ENCODE results near the gene PF4V1.

Gene PF4V1, protein sequence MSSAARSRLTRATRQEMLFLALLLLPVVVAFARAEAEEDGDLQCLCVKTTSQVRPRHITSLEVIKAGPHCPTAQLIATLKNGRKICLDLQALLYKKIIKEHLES
- total RNA-seq, result 0 reads per million in 3 experiments

GRCh38 chr4:73853246-73853704 lies at the start of gene PF4V1:
Gene PF4V1 (plus strand): TSS chr4:73853296. CDS start chr4:73853363, 67 bp downstream.
- no peak for DNase-seq

- DNase-seq, result no peak
Measured at GRCh38 chr4:73810191-73810590, 42.9 kb upstream of the PF4V1 start.

DNA sequence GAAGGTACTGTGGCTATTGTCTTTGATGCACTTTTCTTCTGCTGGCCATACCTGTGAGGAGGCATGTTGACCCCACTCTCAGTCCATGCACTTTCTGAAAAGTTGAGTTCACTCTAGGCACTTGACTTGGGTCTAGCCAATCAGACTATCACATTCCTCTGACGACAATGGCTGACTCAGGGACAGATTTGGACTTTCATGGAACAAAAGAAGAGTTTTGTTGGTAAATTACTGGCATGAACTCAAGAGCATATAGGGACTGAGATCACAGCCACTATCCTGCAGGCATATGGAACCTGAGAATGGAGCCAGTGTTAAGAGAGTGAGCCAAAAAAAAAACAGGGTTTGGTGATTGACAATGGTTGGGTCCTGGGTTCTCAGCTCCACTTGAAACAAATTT lies 41.3 kb upstream of the PF4V1 start:
- no peak for DNase-seq

DNA sequence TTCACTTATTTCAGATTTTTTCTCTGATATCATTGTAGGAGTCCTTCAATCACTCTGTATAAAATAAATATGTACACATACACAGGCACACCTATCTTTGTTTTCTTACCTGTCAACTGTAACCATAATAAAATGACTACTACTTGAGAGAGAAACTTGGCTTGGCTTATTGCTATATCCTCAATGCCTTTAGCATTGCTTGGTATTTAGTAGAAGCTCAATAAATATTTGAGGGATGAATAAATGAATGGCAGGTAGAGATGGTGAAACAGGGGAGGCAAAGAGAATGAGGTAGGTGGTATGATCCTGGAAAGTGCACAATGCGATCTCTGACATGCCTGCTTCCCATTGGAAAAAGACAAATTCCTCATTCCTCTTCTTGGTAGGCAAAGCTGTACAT lies 38.4 kb upstream of the PF4V1 start:
- DNase-seq, result no peak

DNA sequence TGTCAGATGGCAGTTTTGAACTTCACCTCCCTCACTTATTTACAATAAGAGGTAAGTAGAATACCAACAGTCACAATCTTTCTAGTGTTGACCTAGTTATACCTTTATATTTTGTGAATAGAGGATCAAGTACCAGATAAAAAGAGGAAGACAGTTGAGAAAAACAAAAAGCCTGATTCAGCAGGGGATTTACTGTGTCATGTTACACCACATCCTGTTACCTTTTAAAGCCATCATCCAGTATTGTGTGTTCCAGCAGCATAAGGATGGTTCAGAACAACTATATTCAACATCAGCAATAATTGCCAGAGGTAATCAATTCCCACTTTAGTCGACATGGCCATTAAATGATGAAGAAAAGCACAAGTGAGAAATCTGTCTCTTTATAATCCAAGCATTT lies 38.0 kb upstream of the PF4V1 start:
- DNase-seq, result no peak

- DNase-seq, result no peak
Measured at GRCh38 chr4:73816814-73817213, 36.3 kb upstream of the PF4V1 start.

GRCh38 chr4:73817341-73817740 lies 35.8 kb upstream of the PF4V1 start:
- DNase-seq, result no peak

GRCh38 chr4:73821325-73821724 lies 31.8 kb upstream of the PF4V1 start:
- DNase-seq, result no peak

GRCh38 chr4:73822389-73822788 lies 30.7 kb upstream of the PF4V1 start:
- no peak for DNase-seq

DNA sequence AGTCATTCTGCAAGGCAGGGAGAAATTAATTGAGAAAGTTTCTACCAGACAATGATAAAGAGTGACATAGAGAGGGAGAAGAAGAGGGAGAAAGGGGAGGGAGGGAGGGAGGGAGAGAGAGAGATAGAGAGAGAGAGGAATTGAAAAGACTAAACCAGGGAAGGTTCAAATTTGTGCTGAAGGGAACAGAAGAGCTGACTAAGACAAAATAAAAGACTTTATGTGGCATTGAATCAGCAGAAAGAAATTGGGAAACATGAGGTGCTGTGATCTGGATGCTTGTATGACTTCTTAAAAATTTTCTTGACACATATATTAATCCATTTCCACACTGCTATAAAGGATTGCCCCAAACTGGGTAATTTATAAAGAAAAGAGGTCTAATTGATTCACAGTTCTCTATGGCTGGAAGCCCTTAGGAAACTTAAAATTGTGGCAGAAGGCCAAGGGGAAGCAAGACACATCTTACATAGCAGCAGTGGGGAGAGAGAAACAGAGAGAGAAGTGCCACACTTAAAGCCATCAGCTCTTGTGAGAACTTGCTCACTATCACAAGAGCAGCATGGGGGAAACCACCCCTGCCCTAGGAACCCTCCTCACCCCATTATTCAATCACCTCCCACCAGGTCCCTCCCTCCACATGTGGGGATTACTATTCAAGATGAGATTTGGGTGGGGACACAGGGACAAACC lies 30.1 kb upstream of the PF4V1 start:
- no peak for DNase-seq

DNA sequence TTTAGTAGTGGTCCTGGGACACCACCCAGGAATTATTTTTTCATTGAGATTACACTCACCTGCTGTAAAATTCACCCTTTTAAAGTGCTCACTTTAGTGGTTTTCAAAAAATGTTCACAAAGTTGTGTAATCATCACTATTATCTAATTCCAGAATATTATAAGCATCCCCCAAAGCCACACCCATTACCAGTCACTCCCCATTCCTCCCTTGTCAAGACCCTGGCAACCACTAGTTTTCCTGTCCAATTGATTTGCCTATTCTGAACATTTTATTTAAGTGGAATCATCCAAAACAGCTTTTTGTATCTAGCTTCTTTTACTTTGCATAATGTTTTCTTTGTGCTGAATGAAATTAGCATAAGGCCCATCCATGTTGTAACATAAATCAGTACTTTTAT lies 29.3 kb upstream of the PF4V1 start:
- DNase-seq, result no peak

DNA sequence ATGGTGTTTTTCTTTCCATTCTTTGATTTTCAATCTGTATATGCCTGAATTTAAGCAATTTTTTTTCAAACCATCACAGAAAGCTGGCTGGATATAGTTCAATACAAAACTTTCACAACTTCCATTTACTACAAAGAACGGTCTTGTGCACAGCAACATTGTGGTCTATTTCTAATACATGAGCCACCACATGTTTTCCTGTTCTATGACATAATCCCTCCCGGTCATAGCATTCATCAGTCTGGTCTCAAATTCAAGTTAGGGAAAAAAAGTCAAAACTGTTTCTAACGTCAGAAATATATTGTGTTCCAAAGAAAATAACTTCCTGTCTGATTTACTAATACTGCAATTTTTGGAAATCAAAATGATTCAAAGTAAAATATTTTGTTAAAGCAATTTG lies 24.1 kb upstream of the PF4V1 start:
- no peak for DNase-seq

DNA sequence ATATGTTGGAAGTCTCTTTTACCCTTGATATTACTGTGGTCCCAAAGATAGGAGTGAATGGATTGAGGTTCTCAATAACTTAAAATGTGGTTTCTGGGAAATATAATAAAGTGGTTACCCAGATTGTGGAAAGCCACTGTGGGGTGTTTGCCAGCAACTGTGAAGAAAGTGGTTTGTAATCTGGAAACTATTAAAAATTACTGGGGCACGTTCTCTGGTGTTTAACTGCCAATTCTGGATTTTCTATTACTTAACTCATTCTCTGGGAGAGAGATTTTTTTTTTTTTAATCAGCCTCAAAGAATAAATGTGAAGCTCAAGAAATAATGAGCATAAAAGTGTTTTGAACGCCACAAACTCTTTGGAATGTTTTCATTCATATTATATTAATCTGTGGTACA lies 21.5 kb upstream of the PF4V1 start:
- no peak for DNase-seq

- no peak for DNase-seq
Measured at GRCh38 chr4:73832651-73833237, 20.4 kb upstream of the PF4V1 start.

GRCh38 chr4:73836373-73837279 lies 16.5 kb upstream of the PF4V1 start, which contains the start of gene CXCL6:
Gene CXCL6 (plus strand): TSS chr4:73836678. CDS start chr4:73836751, 73 bp downstream.
- no peak for DNase-seq

DNA sequence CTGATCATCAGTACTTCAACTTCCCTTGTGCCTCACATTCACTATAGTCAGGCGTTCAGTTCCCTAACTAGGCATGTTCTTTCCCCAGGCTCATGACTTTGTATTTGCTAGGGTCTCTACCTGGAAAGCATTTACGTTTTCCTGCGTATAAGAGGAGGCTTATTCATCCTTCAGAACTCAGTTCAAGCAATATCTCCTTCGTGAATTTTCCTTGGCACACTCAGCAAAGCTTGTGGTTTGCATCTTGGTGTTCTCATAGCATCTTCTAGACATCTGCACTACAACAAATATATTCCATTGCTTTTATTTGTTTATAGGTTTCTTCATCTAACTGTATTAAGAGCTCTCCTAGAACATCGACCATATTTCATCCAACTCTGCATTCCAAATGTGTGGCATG lies 14.0 kb upstream of the PF4V1 start:
- DNase-seq, result no peak

GRCh38 chr4:73839715-73840114 lies 13.4 kb upstream of the PF4V1 start:
- DNase-seq, result no peak

DNA sequence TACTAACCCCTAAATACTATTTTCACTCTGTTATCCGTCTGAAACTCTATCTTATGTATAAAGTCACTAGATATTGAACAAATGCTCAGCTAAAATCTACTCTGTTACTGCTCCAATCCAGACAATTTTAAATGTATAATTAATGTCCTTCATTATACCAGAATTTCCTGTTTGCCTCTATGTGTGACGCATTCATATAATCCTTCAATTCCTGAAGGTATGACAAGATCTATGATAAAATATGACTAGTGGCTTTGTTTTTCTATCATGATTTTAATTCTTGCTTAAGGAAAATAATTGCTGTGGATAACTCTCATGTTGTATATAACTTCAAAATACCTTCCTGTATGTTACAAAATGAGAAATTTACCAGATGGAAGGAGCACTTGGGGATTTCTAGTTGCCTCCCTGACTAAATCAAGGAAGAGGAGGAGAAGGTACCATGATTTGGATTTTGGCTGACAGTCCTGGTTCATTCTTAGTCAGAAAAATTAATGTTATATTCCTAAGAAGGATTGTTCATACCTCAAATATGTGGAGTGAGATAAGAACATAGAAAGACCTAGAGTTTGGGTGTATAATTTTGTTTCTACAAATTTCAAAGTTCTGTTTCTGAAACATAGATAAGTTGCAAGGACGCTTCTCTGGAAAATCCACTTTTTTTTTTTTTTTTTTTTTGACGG lies 11.7 kb upstream of the PF4V1 start:
- no peak for DNase-seq

DNA sequence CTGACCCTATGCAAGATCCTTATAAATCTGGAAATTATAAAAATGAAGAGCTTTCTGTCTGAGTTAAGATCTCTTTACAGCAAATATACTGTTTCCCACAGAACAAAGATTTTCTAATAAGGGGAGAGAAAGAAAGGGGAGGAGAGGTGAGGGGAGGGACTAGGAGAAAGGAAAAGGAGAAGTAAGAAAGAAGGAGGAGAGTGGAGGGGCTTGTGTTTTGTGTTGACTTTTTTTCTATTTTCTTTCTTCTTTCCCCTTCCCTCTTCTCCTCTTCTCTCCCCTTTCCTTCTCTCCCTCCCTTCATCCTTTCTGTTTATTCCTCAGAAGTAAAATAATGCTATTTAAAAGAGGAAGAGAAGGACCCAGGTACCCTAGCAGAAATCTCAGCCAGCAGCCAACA lies 10.4 kb upstream of the PF4V1 start:
- no peak for DNase-seq

DNA sequence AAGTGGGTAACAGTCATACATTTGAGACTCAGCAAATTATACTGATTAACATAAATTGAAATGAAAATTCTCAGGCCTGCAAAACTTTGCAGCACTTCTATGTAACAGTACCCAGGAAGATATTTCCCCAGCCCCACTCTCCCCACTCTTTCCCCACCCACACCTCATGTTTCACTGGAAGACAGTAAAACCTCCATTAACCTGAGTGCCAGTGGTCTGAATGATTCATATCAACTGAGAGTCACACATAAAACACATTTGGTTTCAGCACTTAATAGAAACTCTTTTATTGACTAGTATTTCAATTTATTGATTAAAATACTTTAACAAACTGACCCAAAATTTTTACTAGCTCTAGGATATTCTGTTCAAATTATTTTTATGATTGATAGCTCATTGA lies 9.7 kb upstream of the PF4V1 start:
- no peak for DNase-seq

GRCh38 chr4:73844345-73844744 lies 8.8 kb upstream of the PF4V1 start:
- DNase-seq, result no peak

- DNase-seq, result no peak
Measured at GRCh38 chr4:73844806-73845205, 8.3 kb upstream of the PF4V1 start.
